Epidermal melanocyte (primary cell): ENCODE data around the gene STRIT1.
"Not testable (repeated sequence)": the region's sequence is repeated elsewhere in the genome, so short reads cannot be mapped to it uniquely, and the experiment has no call there.

Experiments
- DNase-seq: peaks from one replicate; pipeline ENCODE4 v3.0.0; 2011; ENCODE audit warnings: low spot score; ENCODE audit not compliant: insufficient read length

The STRIT1 gene

DNA sequence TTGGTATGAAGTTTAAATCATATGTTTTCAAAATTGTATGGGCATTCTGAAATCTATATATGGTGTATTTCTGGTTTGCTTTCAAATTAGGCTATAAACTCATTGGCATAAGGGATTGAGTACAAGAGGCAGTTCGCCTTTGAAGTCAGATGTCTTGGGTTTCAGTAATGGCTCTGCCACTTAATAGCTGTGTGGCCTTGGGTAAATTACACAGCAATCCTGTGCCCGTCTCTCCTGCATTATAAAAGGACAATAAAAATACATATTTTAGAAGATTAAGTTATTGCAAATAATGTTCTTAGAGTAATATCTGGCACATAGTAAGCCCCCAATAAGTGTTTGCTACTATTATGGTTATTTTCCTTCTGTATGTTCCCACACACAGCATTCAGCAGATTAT lies 20.4 kb upstream of the STRIT1 start:
- no peak for DNase-seq

DNA sequence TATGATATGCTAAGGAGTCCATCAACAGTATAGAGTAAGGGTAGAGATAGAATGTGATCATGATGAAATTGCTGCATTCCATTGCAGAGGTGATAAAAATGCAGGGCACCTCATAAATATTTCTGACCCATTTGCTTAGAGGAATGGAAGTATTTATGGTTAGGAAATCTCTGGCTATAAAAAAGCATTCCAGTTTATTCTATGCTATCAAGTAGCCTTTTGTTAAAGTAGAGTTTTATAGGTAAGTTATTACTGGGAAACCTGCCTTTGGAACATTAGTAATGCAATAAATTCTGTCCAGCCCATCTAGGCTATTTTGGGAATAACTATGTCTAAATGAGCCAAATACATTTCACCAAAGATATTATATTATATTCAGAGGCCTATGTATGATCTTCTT lies 19.8 kb upstream of the STRIT1 start:
- no peak for DNase-seq

GRCh38 chr3:155312781-155313180 lies 19.3 kb upstream of the STRIT1 start:
- no peak for DNase-seq

DNA sequence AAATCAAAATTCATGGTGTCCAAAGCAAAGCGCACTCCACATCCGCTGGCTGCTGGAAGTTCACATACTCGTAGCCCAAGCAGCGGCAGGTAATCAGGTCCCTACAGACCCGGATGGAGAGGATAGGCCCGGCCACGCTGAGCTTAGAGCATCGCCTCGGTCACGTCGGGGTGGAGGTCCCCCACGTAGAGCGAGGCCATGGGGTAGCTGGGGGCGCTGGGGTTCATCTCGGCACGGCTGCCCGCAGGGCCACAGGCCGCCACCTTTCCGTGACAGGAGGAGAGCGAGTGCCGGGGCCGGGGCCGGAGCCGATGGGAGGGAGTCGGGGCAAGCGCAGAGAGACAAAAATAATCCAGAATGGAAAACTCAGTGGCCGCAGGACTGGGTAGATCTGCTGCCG lies 16.1 kb upstream of the STRIT1 start:
- no peak for DNase-seq

GRCh38 chr3:155308831-155309230 lies 15.3 kb upstream of the STRIT1 start:
- DNase-seq = no peak

DNA sequence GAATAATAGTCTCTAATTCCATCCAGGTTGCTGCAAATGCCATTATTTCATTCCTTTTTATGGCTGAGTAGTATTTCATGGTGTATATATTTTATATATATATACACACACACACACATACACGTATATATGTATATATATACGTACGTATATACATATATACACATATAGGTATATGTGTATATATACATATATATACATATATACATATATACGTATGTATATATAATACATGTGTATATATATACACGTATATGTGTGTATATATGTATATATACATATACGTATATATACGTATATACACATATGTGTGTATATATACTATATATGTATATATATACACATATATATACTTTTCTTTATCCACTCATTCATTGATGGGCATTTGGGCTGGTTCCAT lies 13.7 kb upstream of the STRIT1 start:
- no peak for DNase-seq

GRCh38 chr3:155304394-155304793 lies 10.9 kb upstream of the STRIT1 start:
- no peak for DNase-seq

DNA sequence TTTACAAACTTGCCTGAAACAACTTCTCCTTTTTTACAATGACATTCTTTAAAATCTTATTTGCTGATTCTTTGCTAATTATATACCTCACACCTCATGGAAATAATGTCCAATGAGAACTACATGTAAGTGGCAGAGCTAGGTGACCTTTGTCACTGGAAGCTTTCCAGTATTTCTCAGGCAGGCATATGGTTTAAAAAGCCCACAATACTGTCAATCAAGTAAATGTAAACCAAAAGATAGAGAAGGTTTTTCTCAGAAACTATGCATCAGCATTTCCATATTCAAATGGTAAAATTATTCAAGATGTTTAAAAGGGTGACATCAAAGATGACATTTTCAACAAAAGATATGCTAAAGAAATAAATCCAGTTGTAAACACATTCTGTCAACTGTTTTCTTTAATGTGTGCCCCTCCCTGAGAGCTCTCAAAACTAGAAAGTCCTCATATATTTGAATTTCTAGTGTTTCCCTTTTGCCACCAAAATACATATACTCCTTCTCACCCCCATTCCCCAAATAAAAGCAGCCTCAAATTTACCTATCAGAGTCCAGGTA lies 10.1 kb upstream of the STRIT1 start:
- no peak for DNase-seq

- no peak for DNase-seq
Measured at GRCh38 chr3:155302891-155303290, 9.4 kb upstream of the STRIT1 start.

DNA sequence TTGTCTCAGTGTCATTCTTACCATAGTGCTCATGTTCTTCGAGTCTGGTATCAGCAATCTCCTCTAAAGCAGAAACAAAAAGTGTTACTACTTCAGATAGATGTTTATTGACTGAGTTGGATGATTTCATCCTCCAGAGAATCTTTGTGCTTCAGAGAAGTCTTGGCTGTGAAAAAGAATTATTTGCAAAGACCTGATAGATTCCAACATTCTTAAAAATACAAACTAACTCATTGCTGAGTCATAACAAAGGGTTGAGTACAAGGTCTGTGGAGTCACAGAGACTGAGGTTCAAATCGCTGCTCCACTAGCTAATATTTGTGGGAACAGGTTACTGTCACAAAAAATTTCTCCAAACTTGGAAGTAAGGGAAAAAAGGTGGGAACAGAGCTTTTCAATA lies 9.0 kb upstream of the STRIT1 start:
- DNase-seq = no peak

GRCh38 chr3:155297100-155297499 lies 3.6 kb upstream of the STRIT1 start:
- DNase-seq = no peak

DNA sequence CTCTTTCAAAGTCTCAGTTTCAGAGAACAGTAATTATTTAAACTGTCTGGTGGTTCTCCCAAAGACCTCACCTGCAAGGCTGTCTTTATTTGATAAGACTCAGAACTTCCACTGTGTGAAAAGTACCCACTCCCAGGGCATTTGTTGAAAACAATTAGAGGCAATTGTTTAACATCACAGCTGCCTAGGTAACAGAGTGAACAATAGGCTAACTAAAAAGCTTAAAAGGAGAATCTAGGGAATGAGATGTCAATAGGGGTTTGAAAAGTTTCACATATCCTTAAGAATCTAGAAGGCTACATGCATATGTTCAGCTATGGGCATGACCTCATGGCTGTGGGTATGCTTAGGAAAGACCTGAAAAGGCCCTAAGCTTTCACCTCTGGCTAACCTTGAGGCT lies 2.9 kb upstream of the STRIT1 start:
- no peak for DNase-seq

GRCh38 chr3:155292693-155293092 lies 790 bp downstream of the STRIT1 start:
- DNase-seq = no peak

GRCh38 chr3:155292133-155292532 lies 1.4 kb downstream of the STRIT1 start:
- no peak for DNase-seq

- DNase-seq = no peak
Measured at GRCh38 chr3:155286736-155287135, 6.7 kb downstream of the STRIT1 start.

DNA sequence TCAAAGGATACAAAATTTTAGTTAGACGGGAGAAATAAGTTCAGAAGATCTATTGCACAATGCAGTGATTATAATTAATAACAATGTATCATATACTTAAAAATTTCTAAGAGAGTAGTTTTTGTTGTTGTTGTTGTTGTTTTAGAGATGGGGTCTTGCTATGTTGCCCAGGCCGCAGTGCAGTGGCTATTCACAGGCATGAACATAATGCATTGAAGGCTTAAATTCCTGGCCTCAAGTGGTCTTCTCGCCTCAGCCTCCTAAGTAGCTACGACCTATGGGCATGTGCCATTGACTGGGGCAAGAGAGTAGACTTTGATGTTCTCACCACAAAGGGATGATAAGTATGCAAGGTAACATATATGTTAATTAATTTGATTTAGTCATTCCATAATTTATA lies 7.5 kb downstream of the STRIT1 start:
- no peak for DNase-seq

- DNase-seq = no peak
Measured at GRCh38 chr3:155283092-155284056, 10.1 kb downstream of the STRIT1 start.

- no peak for DNase-seq
Measured at GRCh38 chr3:155282385-155283091, 10.9 kb downstream of the STRIT1 start.

DNA sequence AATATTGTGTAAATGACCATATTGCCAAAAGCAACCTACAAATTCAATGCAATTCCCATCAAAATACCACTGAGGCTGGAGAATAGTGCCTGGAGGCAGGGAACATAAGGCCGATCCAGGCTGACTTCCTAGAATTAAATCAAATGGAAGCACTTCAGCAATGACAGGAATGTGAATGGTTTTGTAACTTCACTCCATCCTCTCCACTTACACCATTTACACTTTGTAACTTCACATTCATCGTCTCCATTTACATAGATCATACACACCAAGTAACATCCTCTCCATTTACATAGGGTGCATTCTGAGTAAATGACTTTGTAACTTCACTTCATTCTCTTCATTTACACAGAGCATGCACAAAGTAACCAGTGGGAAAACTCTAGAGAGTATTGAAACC lies 11.6 kb downstream of the STRIT1 start:
- no peak for DNase-seq

GRCh38 chr3:155276089-155276488 lies 17.4 kb downstream of the STRIT1 start:
- not testable (repeated sequence) for DNase-seq

- not testable (repeated sequence) for DNase-seq
Measured at GRCh38 chr3:155275159-155275754, 18.2 kb downstream of the STRIT1 start.

- DNase-seq = not testable (repeated sequence)
Measured at GRCh38 chr3:155274435-155274834, 19.0 kb downstream of the STRIT1 start.
